Esophagus squamous epithelium (tissue), 5 donors: ENCODE data around the gene ARFIP2. TPM values are rescaled to one million over a fixed set of nuclear protein-coding genes. Genes with fewer than 3 reads are reported as not detected.

ENCODE experiments used
- DNase-seq: peaks from one replicate; lab custom pipeline; 2025; lab: John Stamatoyannopoulos, UW
- H3K27ac ChIP-seq, 4 donors: fragments of 200-600 bp; sonication (generic); one replicate each; pipeline ENCODE4 v1.5.1; 2016 to 2019; ENCODE audit warnings: mild to moderate bottlenecking in 1 of 4
- H3K27me3 ChIP-seq, 4 donors: fragments of 200-600 bp; sonication (generic); 1 replicate in 3 of 4; 2 replicates in 1 of 4; pipeline versions ENCODE4 v1.5.1 to v1.6.0; 2017 to 2021; ENCODE audit warnings: antibody characterized with exemption in 1 of 4
- H3K36me3 ChIP-seq, 3 donors: fragments of 200-600 bp; sonication (generic); one replicate each; pipeline ENCODE4 v1.5.1; 2016 to 2019
- H3K4me1 ChIP-seq, 3 donors: fragments of 200-600 bp; sonication (generic); one replicate each; pipeline ENCODE4 v1.5.1; 2017 to 2019
- H3K4me3 ChIP-seq, 4 donors: fragments of 200-600 bp; sonication (generic); 1 replicate in 3 of 4; 2 replicates in 1 of 4; pipeline ENCODE4 v1.5.1; 2016 to 2019; ENCODE audit warnings: mild to moderate bottlenecking in 2 of 4, moderate library complexity in 1 of 4
- H3K9me3 ChIP-seq, 3 donors: fragments of 200-600 bp; sonication (generic); one replicate each; pipeline ENCODE4 v1.5.1; 2016 to 2019
- CTCF ChIP-seq, 6 experiments: fragments of 450-650 bp in 4 of 6; fragments of 200-600 bp in 2 of 6; sonication (generic) in 2 of 6; IDR thresholded peaks; one replicate each; pipeline ENCODE4 v1.5.1; 2016 to 2019; ENCODE audit warnings: antibody characterized with exemption in 6 of 6, mild to moderate bottlenecking in 4 of 6, moderate library complexity in 4 of 6
- POLR2A ChIP-seq, 4 donors: fragments of 450-650 bp; IDR thresholded peaks; one replicate each; pipeline ENCODE4 v1.6.1; 2017; ENCODE audit warnings: antibody characterized with exemption in 4 of 4, mild to moderate bottlenecking in 4 of 4, moderate library complexity in 3 of 4
- WGBS, 2 donors: methylation state at CpG; one replicate each; pipeline ENCODE4 v1.1.5; 2018; 5-methylcytosine and 5-hydroxymethylcytosine counted together
- intact Hi-C: fragments of 100-400 bp; cut with DNase I; formaldehyde crosslinking; loops from one replicate; pipeline ENCODE4 v1.15.0; 2022
- total RNA-seq, 4 donors: library from RNA; depleted of rRNA; stranded (reverse); fragments of >200 nt; gene quantifications; one replicate each; pipeline ENCODE4 v1.1.0, GENCODE V29; 2016
- donor health status: DM: yes; HTN: yes; CAD: no.

The ARFIP2 gene
- total RNA-seq, 4 donors from 2014 or later: 39.4 to 74.6 (median 50.8) TPM

GRCh38 chr11:6455070-6455469, 26.1 kb downstream of the ARFIP2 start:
- Histone ChIP-seq H3K27ac (no peak overlapping the region), H3K27me3 (no peaks in the 10 kb centered on the region), H3K36me3 (peaks cover 32 to 96% (median 40%) of the 10 kb centered on the region in 3 donors), H3K4me3 (no peak overlapping the region), H3K4me1 (no peaks in the 10 kb centered on the region), H3K9me3 (no peaks in the 10 kb centered on the region)
- TF ChIP-seq CTCF (IDR thresholded peaks at IDR 0.05) (no peak), POLR2A (IDR thresholded peaks at IDR 0.05) (no peak)
- 57 to 81% methylated on average over 2 of the region's 2 CpGs for WGBS, 2 donors
- DNase-seq: no peak
- intact Hi-C loops: no loop called here

GRCh38 chr11:6453152-6453551, 28.0 kb downstream of the ARFIP2 start:
- intact Hi-C loops: no loop called here
- H3K4me3 ChIP-seq: no peak overlapping the region
- peaks cover 31 to 96% (median 40%) of the 10 kb centered on the region in 3 donors for H3K36me3 ChIP-seq
- TF ChIP-seq POLR2A (IDR thresholded peaks at IDR 0.05): no peak
- TF ChIP-seq CTCF (IDR thresholded peaks at IDR 0.05): no peak
- no peaks in the 10 kb centered on the region for H3K9me3 ChIP-seq
- no peaks in the 10 kb centered on the region for H3K27me3 ChIP-seq
- 91 to 95% methylated on average over 2 of the region's 2 CpGs for WGBS, 2 donors
- H3K4me1 ChIP-seq: no peaks in the 10 kb centered on the region
- no peak overlapping the region for H3K27ac ChIP-seq
- DNase-seq: no peak

- intact Hi-C loops: no loop called here
- no peaks in the 10 kb centered on the region for H3K9me3 ChIP-seq
- WGBS, 2 donors: 42 to 78% methylated on average over 1 to 3 of the region's 3 CpGs
- TF ChIP-seq POLR2A (IDR thresholded peaks at IDR 0.05): no peak
- no peak for TF ChIP-seq CTCF (IDR thresholded peaks at IDR 0.05)
- DNase-seq: no peak
- H3K36me3 ChIP-seq: peaks cover 25 to 94% (median 32%) of the 10 kb centered on the region in 3 donors
- H3K4me1 ChIP-seq: no peaks in the 10 kb centered on the region
- no peak overlapping the region for H3K4me3 ChIP-seq
- no peak overlapping the region for H3K27ac ChIP-seq
- no peaks in the 10 kb centered on the region for H3K27me3 ChIP-seq
These were observed 28.9 kb downstream of the ARFIP2 start for GRCh38 chr11:6452219-6452618.

- Histone ChIP-seq H3K27ac (no peak overlapping the region), H3K9me3 (no peaks in the 10 kb centered on the region), H3K27me3 (no peaks in the 10 kb centered on the region), H3K4me3 (no peak overlapping the region), H3K4me1 (no peaks in the 10 kb centered on the region), H3K36me3 (peaks cover 7 to 58% (median 12%) of the 10 kb centered on the region in 3 donors)
- 80% methylated on average over 1 of the region's 3 CpGs; no CpG with 5 or more reads in 1 of the 2 donors for WGBS, 2 donors
- intact Hi-C loops: loop anchor here (10.0 kb wide), 1 partner anchor 56 kb away; no protein-coding TSS in a partner anchor
- TF ChIP-seq CTCF (IDR thresholded peaks at IDR 0.05) (no peak), POLR2A (IDR thresholded peaks at IDR 0.05) (no peak)
- DNase-seq: no peak
These were observed 32.6 kb downstream of the ARFIP2 start for GRCh38 chr11:6448574-6448973.

- TF ChIP-seq POLR2A (IDR thresholded peaks at IDR 0.05): no peak
- peak; percentile 64 to 80 (median 73) for TF ChIP-seq CTCF (IDR thresholded peaks at IDR 0.05)
- intact Hi-C loops: loop anchor here (5.0 to 10.0 kb wide), 2 partner anchors 61 to 66 kb away; no protein-coding TSS in a partner anchor
- Histone ChIP-seq H3K4me1 (peaks cover 0 to 3% (median 0%) of the 10 kb centered on the region in 3 donors), H3K27me3 (no peaks in the 10 kb centered on the region), H3K27ac (no peak overlapping the region), H3K36me3 (peaks cover 0 to 9% (median 0%) of the 10 kb centered on the region in 3 donors), H3K9me3 (no peaks in the 10 kb centered on the region), H3K4me3 (no peak overlapping the region)
- WGBS, 2 donors: 21 to 27% methylated on average over 5 of the region's 5 CpGs
- DNase-seq: no peak
These were observed 37.7 kb downstream of the ARFIP2 start for GRCh38 chr11:6443269-6444003.
